Measurements from ENCODE around the gene KSR2.

KSR2 gene

DNA sequence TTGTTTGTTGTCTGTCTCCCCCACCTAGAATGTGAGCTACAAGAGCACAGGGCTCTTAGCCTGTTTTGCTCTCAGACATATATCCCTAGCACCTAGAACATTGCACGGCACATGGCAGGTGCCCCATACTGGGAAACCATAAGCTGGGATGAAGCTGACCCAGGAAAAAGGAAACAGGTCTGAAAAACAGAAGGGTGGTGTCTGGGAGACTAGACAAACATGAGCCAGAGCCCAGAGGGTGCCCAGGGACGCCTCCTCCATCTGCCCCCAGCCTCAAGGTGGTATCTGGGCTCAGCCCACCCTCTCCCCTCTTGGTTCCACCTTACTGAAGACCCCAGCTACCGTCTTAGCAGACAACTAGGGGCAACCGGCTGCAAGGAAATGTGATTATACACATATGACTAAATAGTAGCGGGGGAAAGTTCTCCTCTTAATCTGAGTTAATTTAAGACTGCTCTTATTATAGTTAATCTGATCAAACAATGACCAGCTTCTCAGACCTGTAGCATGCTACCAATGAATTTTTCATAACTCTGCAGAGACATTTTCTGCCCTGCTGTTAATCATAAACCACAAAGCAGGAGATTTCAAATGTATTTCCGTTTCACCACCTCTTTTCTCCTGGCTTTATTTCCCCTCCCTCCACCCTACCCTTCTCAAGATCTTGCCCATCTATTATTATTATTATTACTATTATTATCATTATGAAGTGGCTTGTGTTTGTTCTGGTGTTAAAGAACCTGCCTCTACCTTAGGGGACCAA, 31.9 kb downstream of the KSR2 start:
- Histone ChIP-seq H3K9me3 (ENCODE audit: low read length) (no peaks in the 10 kb centered on the region), H3K36me3 (ENCODE audit: insufficient read depth, low read length) (no peaks in the 10 kb centered on the region), H3K4me3 (ENCODE audit: low read depth, low read length, poor library complexity, severe bottlenecking) (no peak overlapping the region), H3K27me3 (ENCODE audit: insufficient read depth, low read length) (no peaks in the 10 kb centered on the region), H4K20me1 (ENCODE audit: insufficient read depth, low read length) (no peaks in the 10 kb centered on the region), H3K9ac (ENCODE audit: low read length) (no peak overlapping the region), H3K9me2 (ENCODE audit: low read depth, low read length) (no peaks in the 10 kb centered on the region), H2AFZ (ENCODE audit: low read length) (no peak overlapping the region), H3K4me2 (ENCODE audit: low read length) (no peak overlapping the region), H3K27ac (ENCODE audit: low read depth, low read length, poor library complexity, severe bottlenecking) (no peak overlapping the region), H3F3A (ENCODE audit: insufficient read depth, low read length) (no peaks in the 10 kb centered on the region), H3K4me1 (ENCODE audit: insufficient read depth, low read length, severe bottlenecking) (no peaks in the 10 kb centered on the region), H3K79me2 (ENCODE audit: insufficient read depth, low read length) (no peaks in the 10 kb centered on the region)
- no peak for TF ChIP-seq EZH2 (IDR thresholded peaks at IDR 0.05; ENCODE audit: borderline replicate concordance, low read length)
- TF ChIP-seq, protein P1, sequence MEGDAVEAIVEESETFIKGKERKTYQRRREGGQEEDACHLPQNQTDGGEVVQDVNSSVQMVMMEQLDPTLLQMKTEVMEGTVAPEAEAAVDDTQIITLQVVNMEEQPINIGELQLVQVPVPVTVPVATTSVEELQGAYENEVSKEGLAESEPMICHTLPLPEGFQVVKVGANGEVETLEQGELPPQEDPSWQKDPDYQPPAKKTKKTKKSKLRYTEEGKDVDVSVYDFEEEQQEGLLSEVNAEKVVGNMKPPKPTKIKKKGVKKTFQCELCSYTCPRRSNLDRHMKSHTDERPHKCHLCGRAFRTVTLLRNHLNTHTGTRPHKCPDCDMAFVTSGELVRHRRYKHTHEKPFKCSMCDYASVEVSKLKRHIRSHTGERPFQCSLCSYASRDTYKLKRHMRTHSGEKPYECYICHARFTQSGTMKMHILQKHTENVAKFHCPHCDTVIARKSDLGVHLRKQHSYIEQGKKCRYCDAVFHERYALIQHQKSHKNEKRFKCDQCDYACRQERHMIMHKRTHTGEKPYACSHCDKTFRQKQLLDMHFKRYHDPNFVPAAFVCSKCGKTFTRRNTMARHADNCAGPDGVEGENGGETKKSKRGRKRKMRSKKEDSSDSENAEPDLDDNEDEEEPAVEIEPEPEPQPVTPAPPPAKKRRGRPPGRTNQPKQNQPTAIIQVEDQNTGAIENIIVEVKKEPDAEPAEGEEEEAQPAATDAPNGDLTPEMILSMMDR (IDR thresholded peaks at IDR 0.05; ENCODE audit: low read length): no peak

DNA sequence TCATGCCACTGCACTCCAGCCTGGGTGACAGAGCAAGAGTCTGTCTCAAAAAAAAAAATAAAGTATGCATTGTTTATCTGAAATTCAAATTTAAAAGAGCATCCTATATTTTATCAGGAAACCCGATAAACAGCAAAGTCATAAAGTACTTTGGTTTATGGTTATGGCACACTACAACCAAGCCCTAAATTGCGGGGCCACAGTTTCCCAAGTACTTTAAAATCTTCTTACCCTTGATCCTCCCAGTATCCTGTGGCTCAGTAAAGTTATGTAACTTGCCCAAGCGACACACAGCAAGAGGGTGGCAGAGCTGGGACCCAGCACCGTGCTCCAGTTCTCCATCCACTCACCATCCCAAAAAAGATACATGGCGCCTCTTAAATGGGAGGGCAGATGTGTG, 35.2 kb downstream of the KSR2 start:
- Histone ChIP-seq H3K27me3 (ENCODE audit: insufficient read depth, low read length) (no peaks in the 10 kb centered on the region), H3K4me1 (ENCODE audit: insufficient read depth, low read length, severe bottlenecking) (no peaks in the 10 kb centered on the region), H3K4me2 (ENCODE audit: low read length) (no peak overlapping the region), H2AFZ (ENCODE audit: low read length) (no peak overlapping the region), H3K4me3 (ENCODE audit: low read depth, low read length, poor library complexity, severe bottlenecking) (no peak overlapping the region), H3K9ac (ENCODE audit: low read length) (no peak overlapping the region), H3K9me3 (ENCODE audit: low read length) (no peaks in the 10 kb centered on the region), H3K9me2 (ENCODE audit: low read depth, low read length) (no peaks in the 10 kb centered on the region), H3K27ac (ENCODE audit: low read depth, low read length, poor library complexity, severe bottlenecking) (no peak overlapping the region), H4K20me1 (ENCODE audit: insufficient read depth, low read length) (no peaks in the 10 kb centered on the region), H3K79me2 (ENCODE audit: insufficient read depth, low read length) (no peaks in the 10 kb centered on the region), H3F3A (ENCODE audit: insufficient read depth, low read length) (no peaks in the 10 kb centered on the region), H3K36me3 (ENCODE audit: insufficient read depth, low read length) (no peaks in the 10 kb centered on the region)
- no peak for TF ChIP-seq EZH2 (IDR thresholded peaks at IDR 0.05; ENCODE audit: borderline replicate concordance, low read length)
- TF ChIP-seq, protein P1 (IDR thresholded peaks at IDR 0.05; ENCODE audit: low read length): no peak

DNA sequence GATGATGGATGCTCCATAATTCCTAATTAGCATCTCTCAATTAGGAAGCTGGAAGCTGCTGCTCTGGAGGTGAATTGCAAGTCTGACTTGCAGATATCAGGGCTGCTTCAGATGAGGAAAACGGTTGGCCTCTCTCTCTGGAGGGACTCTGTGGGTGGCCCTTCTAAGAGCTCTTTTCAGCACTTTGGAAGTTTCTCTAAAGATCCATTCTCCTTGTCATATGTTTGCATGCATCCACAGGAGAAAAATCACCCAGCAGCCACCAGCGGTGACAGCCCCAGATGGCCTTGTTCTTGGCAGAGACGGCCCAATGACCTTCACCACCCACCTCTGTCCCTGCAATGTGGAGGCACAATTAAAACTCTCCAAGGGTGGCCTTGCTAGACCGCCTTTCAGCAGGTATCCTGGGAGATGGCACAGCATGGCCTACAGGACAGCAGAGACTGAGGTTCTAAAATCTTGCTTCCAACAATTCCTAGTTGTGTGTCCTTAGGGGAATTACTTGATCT, 42.3 kb downstream of the KSR2 start:
- H3K27ac ChIP-seq (ENCODE audit: low read depth, low read length, poor library complexity, severe bottlenecking): no peak overlapping the region
- H3K4me1 ChIP-seq (ENCODE audit: insufficient read depth, low read length, severe bottlenecking): no peaks in the 10 kb centered on the region
- TF ChIP-seq, protein P1 (IDR thresholded peaks at IDR 0.05; ENCODE audit: low read length): no peak
- no peak for TF ChIP-seq EZH2 (IDR thresholded peaks at IDR 0.05; ENCODE audit: borderline replicate concordance, low read length)
- H4K20me1 ChIP-seq (ENCODE audit: insufficient read depth, low read length): no peaks in the 10 kb centered on the region
- no peak overlapping the region for H3K9ac ChIP-seq (ENCODE audit: low read length)
- H3K9me2 ChIP-seq (ENCODE audit: low read depth, low read length): no peaks in the 10 kb centered on the region
- no peaks in the 10 kb centered on the region; the same call in 1 of the 2 replicates for H3K27me3 ChIP-seq (ENCODE audit: insufficient read depth, low read length)
- no peak overlapping the region for H3K4me2 ChIP-seq (ENCODE audit: low read length)
- no peaks in the 10 kb centered on the region for H3K36me3 ChIP-seq (ENCODE audit: insufficient read depth, low read length)
- no peak overlapping the region for H3K4me3 ChIP-seq (ENCODE audit: low read depth, low read length, poor library complexity, severe bottlenecking)
- no peaks in the 10 kb centered on the region for H3K79me2 ChIP-seq (ENCODE audit: insufficient read depth, low read length)
- no peaks in the 10 kb centered on the region for H3K9me3 ChIP-seq (ENCODE audit: low read length)
- H2AFZ ChIP-seq (ENCODE audit: low read length): no peak overlapping the region
- no peaks in the 10 kb centered on the region for H3F3A ChIP-seq (ENCODE audit: insufficient read depth, low read length)
